Activated T-helper 9 cell treated with anti-CD3 and anti-CD28 coated beads, Interleukin-2, amount 50 U/mL, for 16 hours (primary cell): ENCODE data around the gene SLC2A1.
"Not testable (repeated sequence)": the region's sequence is repeated elsewhere in the genome, so short reads cannot be mapped to it uniquely, and the experiment has no call there.

Source experiments
- DNase-seq: peaks from one replicate; pipeline ENCODE4 v3.0.0-alpha.2; 2020; ENCODE audit warnings: low read depth

Gene SLC2A1

GRCh38 chr1:42929434-42930177 is 29.1 kb downstream of the SLC2A1 start:
- DNase-seq = no peak

GRCh38 chr1:42928859-42929258 is 29.8 kb downstream of the SLC2A1 start:
- no peak for DNase-seq

- DNase-seq = no peak
These were observed 30.7 kb downstream of the SLC2A1 start for GRCh38 chr1:42927920-42928505.

- no peak for DNase-seq
These were observed 31.3 kb downstream of the SLC2A1 start for GRCh38 chr1:42927274-42927841.

GRCh38 chr1:42926879-42927242 is 31.8 kb downstream of the SLC2A1 start:
- no peak for DNase-seq

- no peak for DNase-seq
These were observed 32.3 kb downstream of the SLC2A1 start for GRCh38 chr1:42926235-42926878.

- no peak for DNase-seq
These were observed 33.6 kb downstream of the SLC2A1 start for GRCh38 chr1:42924851-42925760.

GRCh38 chr1:42924082-42924850 is 34.4 kb downstream of the SLC2A1 start:
- peak; percentile 87 for DNase-seq

- DNase-seq = no peak
These were observed 35.1 kb downstream of the SLC2A1 start for GRCh38 chr1:42923367-42924081.

GRCh38 chr1:42922687-42923366 is 35.8 kb downstream of the SLC2A1 start:
- no peak for DNase-seq

- no peak for DNase-seq
These were observed 36.9 kb downstream of the SLC2A1 start for GRCh38 chr1:42921769-42922168.

- DNase-seq = not testable (repeated sequence)
These were observed 39.0 kb downstream of the SLC2A1 start for GRCh38 chr1:42919651-42920050.

GRCh38 chr1:42917241-42917495 is 41.5 kb downstream of the SLC2A1 start:
- DNase-seq = no peak

- no peak for DNase-seq
These were observed 43.2 kb downstream of the SLC2A1 start for GRCh38 chr1:42915456-42915855.

- DNase-seq = no peak
These were observed 44.5 kb downstream of the SLC2A1 start for GRCh38 chr1:42914092-42914627.

- DNase-seq = no peak
These were observed 45.1 kb downstream of the SLC2A1 start for GRCh38 chr1:42913426-42914091.

- DNase-seq = no peak
These were observed 47.7 kb downstream of the SLC2A1 start for GRCh38 chr1:42910985-42911384.

GRCh38 chr1:42908046-42908445 is 50.6 kb downstream of the SLC2A1 start:
- DNase-seq = no peak

GRCh38 chr1:42904434-42904833 is 54.2 kb downstream of the SLC2A1 start:
- DNase-seq = no peak
